A549 (cell line): ENCODE results near the gene DNAJB1. TPM values are rescaled to one million over a fixed set of nuclear protein-coding genes. Genes with fewer than 3 reads are reported as not detected.

Experiments used
- ATAC-seq, 2 experiments: fragments of 200-7000 bp in 1 of 2; fragments of >200 bp in 1 of 2; cut with Nextera tagmentation in 1 of 2; cut with Tn5 transposase in 1 of 2; 3 replicates each; pipeline versions ENCODE4 v1.8.0 to v1.9.1; 2018 to 2020; ENCODE audit warnings: mild to moderate bottlenecking in 1 of 2, moderate library complexity in 1 of 2
- CTCF ChIA-PET: fragments of 300-600 bp; sonication (Branson Sonifier 250); formaldehyde crosslinking; extraction: SDS; loops from one replicate; lab custom pipeline; 2021; ENCODE audit warnings: antibody characterized with exemption, inconsistent platforms; lab: Yijun Ruan, JAX
- POLR2A ChIA-PET: fragments of 350-600 bp; formaldehyde crosslinking; extraction: SDS; loops from one replicate; lab custom pipeline; 2021; ENCODE audit warnings: antibody characterized with exemption, inconsistent platforms; lab: Yijun Ruan, JAX
- DNase-seq, 2 experiments: peaks; one replicate each; pipeline versions ENCODE4 v3.0.0 to v3.0.0-alpha.2; 2011 to 2016; ENCODE audit warnings: low read depth in 1 of 2, low spot score in 1 of 2
- FAIRE-seq: peaks from 2 replicates; lab custom pipeline; 2011; peaks lifted over from hg19 to GRCh38; lab: Jason Lieb, UNC
- H3K27ac ChIP-seq, 2 experiments: fragments of >200 bp; sonication (Bioruptor Twin); formaldehyde crosslinking; 3 replicates each; pipeline ENCODE4 v1.5.1; 2016 to 2017
- H3K4me1 ChIP-seq: fragments of >200 bp; sonication (Bioruptor Twin); formaldehyde crosslinking; 3 replicates; pipeline ENCODE4 v1.6.1; 2016
- H3K4me2 ChIP-seq: fragments of >200 bp; sonication (Bioruptor Twin); formaldehyde crosslinking; 3 replicates; pipeline ENCODE4 v1.6.1; 2016
- H3K4me3 ChIP-seq: fragments of >200 bp; sonication (Bioruptor Twin); formaldehyde crosslinking; 3 replicates; pipeline ENCODE4 v1.5.1; 2016
- H3K9me3 ChIP-seq: fragments of >200 bp; sonication (Bioruptor Twin); formaldehyde crosslinking; 3 replicates; pipeline ENCODE4 v1.6.1; 2016
- CBX8 ChIP-seq: fragments of 200-600 bp; sonication (generic); IDR thresholded peaks from 2 replicates; pipeline ENCODE4 v1.6.1; 2016
- CEBPB ChIP-seq, 2 experiments: fragments of >200 bp in 1 of 2; sonication (Bioruptor Twin) in 1 of 2; formaldehyde crosslinking in 1 of 2; IDR thresholded peaks; 2 replicates each; pipeline ENCODE4 v1.6.1; 2012 to 2016
- ELK1 ChIP-seq: fragments of 150-350 bp; IDR thresholded peaks from 2 replicates; pipeline ENCODE4 v1.6.1; 2014; ENCODE audit warnings: low read depth, mild to moderate bottlenecking, low read length
- FOSB ChIP-seq: fragments of 250-450 bp; sonication (Bioruptor Pico); IDR thresholded peaks from 2 replicates; pipeline ENCODE4 v1.5.0; 2020; ENCODE audit warnings: mild to moderate bottlenecking, moderate library complexity
- FOSL2 ChIP-seq, 2 experiments: fragments of 450-650 bp in 1 of 2; fragments of >200 bp in 1 of 2; sonication (Bioruptor Twin) in 1 of 2; formaldehyde crosslinking; IDR thresholded peaks; 2 replicates each; pipeline versions ENCODE4 v1.5.0 to v1.6.1; 2016 to 2020; ENCODE audit warnings: mild to moderate bottlenecking in 1 of 2, moderate library complexity in 1 of 2
- FOXS1 ChIP-seq: fragments of 250-450 bp; sonication (Bioruptor Pico); IDR thresholded peaks from 2 replicates; pipeline ENCODE4 v1.5.0; 2020; ENCODE audit warnings: mild to moderate bottlenecking, moderate library complexity
- HDAC2 ChIP-seq: fragments of 200-600 bp; sonication (generic); IDR thresholded peaks from 2 replicates; pipeline ENCODE4 v1.6.1; 2016
- JUN ChIP-seq, 2 experiments: fragments of >200 bp; sonication (Bioruptor Twin); formaldehyde crosslinking; IDR thresholded peaks; 2 replicates in 1 of 2; 3 replicates in 1 of 2; pipeline ENCODE4 v1.6.1; 2016 to 2017
- JUNB ChIP-seq: fragments of >200 bp; sonication (Bioruptor Twin); formaldehyde crosslinking; IDR thresholded peaks from 2 replicates; pipeline ENCODE4 v1.6.1; 2016
- MAZ ChIP-seq: fragments of 150-350 bp; IDR thresholded peaks from 2 replicates; pipeline ENCODE4 v1.6.1; 2014; ENCODE audit warnings: antibody characterized with exemption, low read depth, low read length, borderline replicate concordance
- MYC ChIP-seq: IDR thresholded peaks from 2 replicates; pipeline ENCODE4 v1.6.1; 2012; ENCODE audit warnings: mild to moderate bottlenecking, inconsistent platforms, low read length, improper control_type of control experiment, borderline replicate concordance
- NR3C1 ChIP-seq: fragments of >200 bp; sonication (Bioruptor Twin); formaldehyde crosslinking; IDR thresholded peaks from 3 replicates; pipeline ENCODE4 v1.6.1; 2017
- PHF8 ChIP-seq: fragments of 200-600 bp; sonication (generic); IDR thresholded peaks from 2 replicates; pipeline ENCODE4 v1.6.1; 2016; ENCODE audit warnings: low read depth, mild to moderate bottlenecking, antibody characterized with exemption, moderate library complexity, borderline replicate concordance
- POLR2AphosphoS2 ChIP-seq: conservative IDR thresholded peaks from 2 replicates; pipeline ENCODE4 v1.6.1; 2012; ENCODE audit warnings: low read length, improper control_type of control experiment, inconsistent platforms
- REST ChIP-seq: fragments of 200-600 bp; sonication (generic); IDR thresholded peaks from 2 replicates; pipeline ENCODE4 v1.6.1; 2016; ENCODE audit warnings: antibody characterized with exemption, mild to moderate bottlenecking, moderate library complexity
- TFCP2L1 ChIP-seq: fragments of 250-450 bp; sonication (Bioruptor Pico); IDR thresholded peaks from 2 replicates; pipeline ENCODE4 v1.5.0; 2021; ENCODE audit warnings: mild to moderate bottlenecking
- ZFP36 ChIP-seq: fragments of 450-650 bp; IDR thresholded peaks from 2 replicates; pipeline ENCODE4 v1.6.1; 2014; ENCODE audit warnings: borderline replicate concordance; ENCODE audit not compliant: partially characterized antibody
- WGBS: methylation state at CpG from one replicate; pipeline ENCODE4 v1.1.6; 2017; ENCODE audit errors: missing lambda C conversion rate; 5-methylcytosine and 5-hydroxymethylcytosine counted together
- polyA plus RNA-seq, 4 experiments: library from polyadenylated mRNA; depleted of rRNA in 3 of 4; stranded (reverse); fragments of >200 nt; fragmentation: RNase III in 1 of 4; extraction: RNeasy Plus Mini Kit Qiagen cat#74134 plus additional on column Dnase treatment in 1 of 4; gene quantifications; 2 replicates in 3 of 4; 3 replicates in 1 of 4; pipeline ENCODE4 v1.2.3, GENCODE V29; 2011 to 2017
- TF ChIP-seq, protein P1 (sequence below): fragments of 450-650 bp; IDR thresholded peaks from 2 replicates; pipeline ENCODE4 v1.6.1; 2014; ENCODE audit warnings: antibody characterized with exemption

DNAJB1 gene
- polyA plus RNA-seq, 2 of the 4 experiments (the other 2 are of a cell fraction): 124 to 128 TPM

GRCh38 chr19:14476673-14477401, 41.4 kb downstream of the DNAJB1 start:
- Histone ChIP-seq H3K27ac (peak overlapping the region; percentile 40 to 84; a peak in 4 of 6 replicates), H3K4me3 (no peak overlapping the region), H3K4me1 (peaks cover 34% of the 10 kb centered on the region), H3K4me2 (peak overlapping the region; percentile 61), H3K9me3 (no peaks in the 10 kb centered on the region)
- 55% methylated on average over 21 of the region's 26 CpGs for WGBS
- peak; percentile 65 to 73 for DNase-seq
- ChIA-PET POLR2A (interaction anchor here (0.8 kb wide), 1 partner anchor 66 kb away, joined by 3 read pairs; no protein-coding TSS in a partner anchor), CTCF (interaction anchor here (1.2 to 1.6 kb wide), 2 partner anchors 10 to 62 kb away, joined by 4 read pairs; no protein-coding TSS in a partner anchor)
- peak in 1 of 2 experiments; percentile 40; a peak in 1 of 4 replicates for TF ChIP-seq CEBPB (IDR thresholded peaks at IDR 0.05)
- no peak for TF ChIP-seq JUNB
- peak; percentile 47 to 58; a peak in 5 of 6 replicates for ATAC-seq
- FAIRE-seq: no peak

GRCh38 chr19:14476327-14476672, 41.9 kb downstream of the DNAJB1 start:
- Histone ChIP-seq H3K4me1 (peaks cover 35% of the 10 kb centered on the region), H3K27ac (peak overlapping the region; percentile 38 to 84; a peak in 3 of 6 replicates), H3K9me3 (no peaks in the 10 kb centered on the region), H3K4me3 (no peak overlapping the region), H3K4me2 (peak overlapping the region; percentile 61)
- DNase-seq (no peak), ATAC-seq (no peak), FAIRE-seq (no peak)
- no peak for TF ChIP-seq POLR2AphosphoS2
- no peak for TF ChIP-seq MYC
- no peak for TF ChIP-seq TFCP2L1 (CRISPR knock-in tag)
- no peak for TF ChIP-seq HDAC2
- TF ChIP-seq, protein P1, sequence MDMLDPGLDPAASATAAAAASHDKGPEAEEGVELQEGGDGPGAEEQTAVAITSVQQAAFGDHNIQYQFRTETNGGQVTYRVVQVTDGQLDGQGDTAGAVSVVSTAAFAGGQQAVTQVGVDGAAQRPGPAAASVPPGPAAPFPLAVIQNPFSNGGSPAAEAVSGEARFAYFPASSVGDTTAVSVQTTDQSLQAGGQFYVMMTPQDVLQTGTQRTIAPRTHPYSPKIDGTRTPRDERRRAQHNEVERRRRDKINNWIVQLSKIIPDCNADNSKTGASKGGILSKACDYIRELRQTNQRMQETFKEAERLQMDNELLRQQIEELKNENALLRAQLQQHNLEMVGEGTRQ: no peak
- TF ChIP-seq MAZ: no peak
- TF ChIP-seq JUN (IDR thresholded peaks at IDR 0.05): no peak
- no peak for TF ChIP-seq FOSL2 (IDR thresholded peaks at IDR 0.05)
- no peak for TF ChIP-seq FOSL2 (CRISPR knock-in tag; IDR thresholded peaks at IDR 0.05)
- TF ChIP-seq ELK1: no peak
- 74% methylated on average over 3 of the region's 7 CpGs for WGBS
- ChIA-PET CTCF (interaction anchor here (1.2 kb wide), 2 partner anchors 10 to 11 kb away, joined by 3 to 4 read pairs; no protein-coding TSS in a partner anchor), POLR2A (interaction anchor here (0.8 kb wide), 1 partner anchor 66 kb away, joined by 3 read pairs; no protein-coding TSS in a partner anchor)

- Histone ChIP-seq H3K9me3 (no peaks in the 10 kb centered on the region), H3K4me1 (peaks cover 35% of the 10 kb centered on the region), H3K27ac (peak within 1 kb of the TSS; percentile 52 to 84; a peak in 3 of 6 replicates), H3K4me3 (no peak within 1 kb of the TSS), H3K4me2 (peak within 1 kb of the TSS; percentile 61)
- DNase-seq (peak in 1 of 2 experiments; percentile 41), ATAC-seq (peak; percentile 22 to 50; a peak in 4 of 6 replicates)
- 37% methylated on average over 7 of the region's 33 CpGs for WGBS
- CTCF ChIA-PET: interaction anchor here (0.7 to 1.2 kb wide), 2 partner anchors 9 to 30 kb away, joined by 3 read pairs; no protein-coding TSS in a partner anchor
- TF ChIP-seq ZFP36 (no peak), REST (no peak), ELK1 (no peak), TFCP2L1 (CRISPR knock-in tag) (no peak), FOSB (CRISPR knock-in tag) (no peak), PHF8 (no peak), CBX8 (no peak), FOXS1 (CRISPR knock-in tag) (no peak), NR3C1 (no peak)
- TF ChIP-seq, all 56 proteins: peak for 0
- POLR2A ChIA-PET: no interaction called here
- no peak for FAIRE-seq
These were observed 42.7 kb downstream of the DNAJB1 start, which contains the start of gene PTGER1 for GRCh38 chr19:14475251-14476073. Gene PTGER1 (minus strand): TSS chr19:14475354. CDS start chr19:14474320, 1,034 bp downstream.
